Cardiac fibroblast (primary cell): ENCODE data around the gene MTREX.

Experiments used
- DNase-seq, 2 donors: peaks; one replicate each; pipeline versions ENCODE4 v3.0.0 to v3.0.0-alpha.2; 2010; ENCODE audit warnings: low read depth in 2 of 2
- H3K4me3 ChIP-seq, 2 donors: replicated peaks in 1 of 2; 1 replicate in 1 of 2; 2 replicates in 1 of 2; pipeline ENCODE4 v1.5.1; 2011; ENCODE audit warnings: low read depth in 2 of 2, low read length in 2 of 2, mild to moderate bottlenecking in 2 of 2, moderate library complexity in 1 of 2
- CTCF ChIP-seq: IDR thresholded peaks from one replicate; pipeline ENCODE4 v1.5.1; 2011; ENCODE audit warnings: low read depth, mild to moderate bottlenecking, low read length, inconsistent platforms

The MTREX gene

GRCh38 chr5:55393501-55394175 lies 85.8 kb downstream of the MTREX start:
- no peak for DNase-seq
- no peak for TF ChIP-seq CTCF
- H3K4me3 ChIP-seq = no peak overlapping the region

GRCh38 chr5:55402199-55402598 lies 94.4 kb downstream of the MTREX start:
- DNase-seq = no peak
- H3K4me3 ChIP-seq = no peak overlapping the region

GRCh38 chr5:55406292-55406691 lies 98.5 kb downstream of the MTREX start:
- DNase-seq = no peak
- TF ChIP-seq CTCF = no peak
- H3K4me3 ChIP-seq = no peak overlapping the region

More at GRCh38 chr5:55402199-55402598, 94.4 kb downstream of the MTREX start:
- TF ChIP-seq CTCF = peak; percentile 38

- H3K4me3 ChIP-seq = no peak overlapping the region
- TF ChIP-seq CTCF = peak; percentile 69
- DNase-seq = peak; percentile 73 to 76
Measured at GRCh38 chr5:55407059-55407684, 99.4 kb downstream of the MTREX start.

GRCh38 chr5:55407984-55408383 lies 100.2 kb downstream of the MTREX start:
- H3K4me3 ChIP-seq = no peak overlapping the region
- no peak for DNase-seq
- no peak for TF ChIP-seq CTCF

GRCh38 chr5:55409775-55410174 lies 102.0 kb downstream of the MTREX start:
- no peak for DNase-seq
- no peak for TF ChIP-seq CTCF
- no peak overlapping the region for H3K4me3 ChIP-seq
